Naive thymus-derived CD4-positive, alpha-beta T cell (primary cell): ENCODE data around the gene MTPN. TPM values are rescaled to one million over a fixed set of nuclear protein-coding genes. Genes with fewer than 3 reads are reported as not detected.
A peak's percentile ranks its signal among the peaks of the same experiment; 100 is the strongest.

ENCODE experiments used
- ATAC-seq: fragments of 150-1000 bp; cut with Tn5 transposase; 2 replicates; pipeline ENCODE4 v1.10.0; 2021; ENCODE audit warnings: mild to moderate bottlenecking, moderate library complexity
- CTCF ChIA-PET: fragments of 350-600 bp; sonication (Branson Sonifier 250); formaldehyde crosslinking; loops from one replicate; lab custom pipeline; 2021; ENCODE audit warnings: antibody characterized with exemption; lab: Charles Lee
- POLR2A ChIA-PET: fragments of 350-600 bp; sonication (Branson Sonifier 250); formaldehyde crosslinking; loops from one replicate; lab custom pipeline; 2021; ENCODE audit warnings: antibody characterized with exemption, inconsistent platforms; lab: Charles Lee
- DNase-seq, 9 donors: peaks; one replicate each; pipeline versions ENCODE4 v3.0.0 to v3.0.0-alpha.2; 2020 to 2022; ENCODE audit warnings: mixed read lengths in 1 of 9
- H3K27ac ChIP-seq: one replicate; pipeline ENCODE4 v1.7.0; 2013; ENCODE audit warnings: mild to moderate bottlenecking, low read depth, low read length, moderate library complexity
- H3K27me3 ChIP-seq, 2 donors: one replicate each; pipeline ENCODE4 v1.7.0; 2013; ENCODE audit warnings: low read length in 2 of 2, mild to moderate bottlenecking in 2 of 2, moderate library complexity in 2 of 2; ENCODE audit not compliant: control insufficient read depth in 2 of 2, insufficient read depth in 2 of 2
- H3K36me3 ChIP-seq, 3 experiments: 1 replicate in 2 of 3; 2 replicates in 1 of 3; pipeline ENCODE4 v1.7.0; 2013; ENCODE audit warnings: low read length in 3 of 3, mild to moderate bottlenecking in 3 of 3, moderate library complexity in 1 of 3; ENCODE audit not compliant: insufficient read depth in 3 of 3, control insufficient read depth in 2 of 3
- H3K4me1 ChIP-seq, 2 donors: one replicate each; pipeline ENCODE4 v1.7.0; 2013; ENCODE audit warnings: low read length in 2 of 2, mild to moderate bottlenecking in 2 of 2, moderate library complexity in 1 of 2; ENCODE audit not compliant: control insufficient read depth in 2 of 2, insufficient read depth in 2 of 2
- H3K4me3 ChIP-seq: 2 replicates; pipeline ENCODE4 v1.7.0; 2013; ENCODE audit warnings: mild to moderate bottlenecking, low read length
- H3K9me3 ChIP-seq, 3 experiments: 1 replicate in 2 of 3; 2 replicates in 1 of 3; pipeline ENCODE4 v1.7.0; 2013; ENCODE audit warnings: low read length in 3 of 3; ENCODE audit not compliant: control insufficient read depth in 2 of 3
- H3K27ac Mint-ChIP-seq, 9 donors: one replicate each; pipeline ENCODE4 v1.8.0; 2020 to 2022; ENCODE audit warnings: mixed read lengths in 9 of 9, mild to moderate bottlenecking in 8 of 9, moderate library complexity in 5 of 9, inconsistent platforms in 2 of 9
- H3K27me3 Mint-ChIP-seq, 5 donors: one replicate each; pipeline ENCODE4 v1.8.0; 2021 to 2022; ENCODE audit warnings: mixed read lengths in 5 of 5, mild to moderate bottlenecking in 1 of 5
- H3K36me3 Mint-ChIP-seq, 5 donors: one replicate each; pipeline ENCODE4 v1.8.0; 2020 to 2022; ENCODE audit warnings: mixed read lengths in 5 of 5, mild to moderate bottlenecking in 3 of 5, inconsistent platforms in 1 of 5
- H3K4me1 Mint-ChIP-seq, 7 donors: one replicate each; pipeline ENCODE4 v1.8.0; 2020 to 2022; ENCODE audit warnings: mixed read lengths in 7 of 7, mild to moderate bottlenecking in 3 of 7, inconsistent platforms in 1 of 7
- H3K4me3 Mint-ChIP-seq, 10 donors: one replicate each; pipeline ENCODE4 v1.8.0; 2020 to 2022; ENCODE audit warnings: mild to moderate bottlenecking in 10 of 10, mixed read lengths in 10 of 10, moderate library complexity in 6 of 10, inconsistent platforms in 2 of 10
- H3K9me3 Mint-ChIP-seq, 11 donors: one replicate each; pipeline ENCODE4 v1.8.0; 2020 to 2022; ENCODE audit warnings: mixed read lengths in 11 of 11, mild to moderate bottlenecking in 4 of 11, inconsistent platforms in 1 of 11, moderate library complexity in 1 of 11
- intact Hi-C, 2 donors: fragments of 100-400 bp; cut with micrococcal nuclease; formaldehyde crosslinking; loops; one replicate each; pipeline ENCODE4 v1.15.1; 2023
- polyA plus RNA-seq, 2 donors: library from polyadenylated mRNA; unstranded; fragments of 300-500 nt; fragmentation: Illumina TruSeq; gene quantifications; one replicate each; pipeline ENCODE4 v1.2.3, GENCODE V29; 2021
- total RNA-seq, 6 experiments: library from RNA in 5 of 6; stranded (reverse) in 5 of 6; gene quantifications; 1 replicate in 5 of 6; 2 replicates in 1 of 6; pipeline ENCODE4 v1.2.3 and lab custom pipeline; 2021 to 2026

The MTPN gene
- total and polyA plus RNA-seq, 7 experiments from 2014 or later = 49.9 to 117 (median 80.7) TPM

GRCh38 chr7:135936497-135937217 lies 40.5 kb downstream of the MTPN start:
- no peak overlapping the region for H3K27ac ChIP-seq
- H3K27ac Mint-ChIP-seq = peak overlapping the region in 5 of 9 donors; percentile 10 to 56 (median 21)
- H3K27me3 Mint-ChIP-seq = no peaks in the 10 kb centered on the region
- intact Hi-C loops = no loop called here
- peaks cover 12 to 17% of the 10 kb centered on the region in 2 donors for H3K4me1 ChIP-seq
- H3K27me3 ChIP-seq = no peaks in the 10 kb centered on the region
- ChIA-PET POLR2A (no interaction called here), CTCF (no interaction called here)
- no peaks in the 10 kb centered on the region for H3K36me3 ChIP-seq
- H3K36me3 Mint-ChIP-seq = peaks cover 0 to 9% (median 0%) of the 10 kb centered on the region in 5 donors
- H3K9me3 Mint-ChIP-seq = no peaks in the 10 kb centered on the region
- peaks cover 40 to 84% (median 79%) of the 10 kb centered on the region in 7 donors for H3K4me1 Mint-ChIP-seq
- H3K4me3 ChIP-seq = no peak overlapping the region
- no peak for ATAC-seq
- DNase-seq = no peak
- no peak overlapping the region for H3K4me3 Mint-ChIP-seq
- no peaks in the 10 kb centered on the region for H3K9me3 ChIP-seq

GRCh38 chr7:135934651-135935050 lies 42.5 kb downstream of the MTPN start:
- Mint-ChIP-seq H3K4me3 (peak overlapping the region in 2 of 10 donors; percentile 0 to 56), H3K9me3 (no peaks in the 10 kb centered on the region), H3K27ac (peak overlapping the region in 6 of 9 donors; percentile 3 to 29 (median 13)), H3K4me1 (peaks cover 37 to 72% (median 67%) of the 10 kb centered on the region in 7 donors), H3K27me3 (no peaks in the 10 kb centered on the region), H3K36me3 (peaks cover 2 to 24% (median 3%) of the 10 kb centered on the region in 5 donors)
- Histone ChIP-seq H3K36me3 (peaks cover 0 to 8% (median 4%) of the 10 kb centered on the region in 3 experiments), H3K27ac (no peak overlapping the region), H3K27me3 (no peaks in the 10 kb centered on the region), H3K4me3 (no peak overlapping the region), H3K9me3 (no peaks in the 10 kb centered on the region), H3K4me1 (peaks cover 9 to 12% of the 10 kb centered on the region in 2 donors)
- ChIA-PET POLR2A (no interaction called here), CTCF (no interaction called here)
- intact Hi-C loops = no loop called here
- no peak for DNase-seq
- no peak for ATAC-seq

GRCh38 chr7:135933509-135934188 lies 43.5 kb downstream of the MTPN start:
- no peaks in the 10 kb centered on the region for H3K27me3 ChIP-seq
- H3K27ac ChIP-seq = no peak overlapping the region
- Mint-ChIP-seq H3K27me3 (no peaks in the 10 kb centered on the region), H3K36me3 (peaks cover 5 to 32% (median 8%) of the 10 kb centered on the region in 5 donors), H3K27ac (peak overlapping the region in 7 of 9 donors; percentile 6 to 72 (median 41)), H3K9me3 (no peaks in the 10 kb centered on the region), H3K4me3 (no peak overlapping the region), H3K4me1 (peaks cover 32 to 64% (median 60%) of the 10 kb centered on the region in 7 donors)
- H3K4me3 ChIP-seq = no peak overlapping the region
- ATAC-seq (no peak), DNase-seq (no peak)
- H3K36me3 ChIP-seq = peaks cover 0 to 18% (median 4%) of the 10 kb centered on the region in 3 experiments
- peaks cover 6 to 7% of the 10 kb centered on the region in 2 donors for H3K4me1 ChIP-seq
- ChIA-PET CTCF (interaction anchor here (0.7 kb wide), 1 partner anchor 27 kb away, joined by 3 read pairs; no protein-coding TSS in a partner anchor), POLR2A (no interaction called here)
- H3K9me3 ChIP-seq = no peaks in the 10 kb centered on the region
- intact Hi-C loops = no loop called here

- Mint-ChIP-seq H3K4me3 (no peak overlapping the region), H3K36me3 (peaks cover 5 to 39% (median 11%) of the 10 kb centered on the region in 5 donors), H3K9me3 (no peaks in the 10 kb centered on the region), H3K4me1 (peaks cover 26 to 49% (median 45%) of the 10 kb centered on the region in 7 donors), H3K27me3 (no peaks in the 10 kb centered on the region), H3K27ac (peak overlapping the region in 3 of 9 donors; percentile 7 to 65 (median 24))
- CTCF ChIA-PET = no interaction called here
- POLR2A ChIA-PET = no interaction called here
- intact Hi-C loops = no loop called here
- H3K9me3 ChIP-seq = no peaks in the 10 kb centered on the region
- no peak for DNase-seq
- no peak for ATAC-seq
- no peak overlapping the region for H3K4me3 ChIP-seq
- H3K36me3 ChIP-seq = peaks cover 0 to 27% (median 4%) of the 10 kb centered on the region in 3 experiments
- no peaks in the 10 kb centered on the region for H3K27me3 ChIP-seq
- H3K4me1 ChIP-seq = no peaks in the 10 kb centered on the region
- no peak overlapping the region for H3K27ac ChIP-seq
Measured at GRCh38 chr7:135932131-135932530, 45.0 kb downstream of the MTPN start.

GRCh38 chr7:135930565-135931461 lies 46.3 kb downstream of the MTPN start:
- peak; percentile 6 for ATAC-seq
- H3K27ac Mint-ChIP-seq = peak overlapping the region in 5 of 9 donors; percentile 6 to 71 (median 12)
- Histone ChIP-seq H3K4me3 (no peak overlapping the region), H3K4me1 (no peaks in the 10 kb centered on the region), H3K27me3 (no peaks in the 10 kb centered on the region), H3K27ac (no peak overlapping the region), H3K36me3 (peaks cover 0 to 33% (median 4%) of the 10 kb centered on the region in 3 experiments), H3K9me3 (no peaks in the 10 kb centered on the region)
- H3K36me3 Mint-ChIP-seq = peaks cover 6 to 41% (median 16%) of the 10 kb centered on the region in 5 donors
- DNase-seq = no peak
- POLR2A ChIA-PET = no interaction called here
- CTCF ChIA-PET = no interaction called here
- no peaks in the 10 kb centered on the region for H3K9me3 Mint-ChIP-seq
- no peaks in the 10 kb centered on the region for H3K27me3 Mint-ChIP-seq
- peaks cover 18 to 36% (median 33%) of the 10 kb centered on the region in 7 donors for H3K4me1 Mint-ChIP-seq
- no peak overlapping the region for H3K4me3 Mint-ChIP-seq
- intact Hi-C loops = no loop called here

- peaks cover 0 to 33% (median 4%) of the 10 kb centered on the region in 3 experiments for H3K36me3 ChIP-seq
- Mint-ChIP-seq H3K4me1 (peaks cover 10 to 30% (median 24%) of the 10 kb centered on the region in 7 donors), H3K9me3 (no peaks in the 10 kb centered on the region), H3K27me3 (no peaks in the 10 kb centered on the region), H3K4me3 (no peak overlapping the region), H3K27ac (peak overlapping the region in 1 of 9 donors; percentile 25), H3K36me3 (peaks cover 6 to 37% (median 16%) of the 10 kb centered on the region in 5 donors)
- H3K27me3 ChIP-seq = no peaks in the 10 kb centered on the region
- no peak overlapping the region for H3K4me3 ChIP-seq
- H3K4me1 ChIP-seq = no peaks in the 10 kb centered on the region
- no peaks in the 10 kb centered on the region for H3K9me3 ChIP-seq
- no peak overlapping the region for H3K27ac ChIP-seq
- intact Hi-C loops = no loop called here
- ATAC-seq (no peak), DNase-seq (no peak)
- POLR2A ChIA-PET = no interaction called here
- CTCF ChIA-PET = no interaction called here
Measured at GRCh38 chr7:135929722-135930141, 47.4 kb downstream of the MTPN start.
